Vagina (tissue), 2 donors: ENCODE data around the gene GSPT1. TPM values are rescaled to one million over a fixed set of nuclear protein-coding genes. Genes with fewer than 3 reads are reported as not detected.

Experiments
- DNase-seq, 2 donors: peaks; one replicate each; pipeline ENCODE4 v3.0.0-alpha.2; 2017; ENCODE audit errors: extremely low spot score in 2 of 2
- H3K27ac ChIP-seq: fragments of 200-600 bp; sonication (generic); one replicate; pipeline ENCODE4 v1.5.1; 2019
- H3K27me3 ChIP-seq: fragments of 200-600 bp; sonication (generic); one replicate; pipeline ENCODE4 v1.5.1; 2019
- H3K36me3 ChIP-seq, 2 donors: fragments of 200-600 bp; sonication (generic); one replicate each; pipeline ENCODE4 v1.5.1; 2017 to 2019
- H3K4me1 ChIP-seq: fragments of 200-600 bp; sonication (generic); one replicate; pipeline ENCODE4 v1.5.1; 2019
- H3K4me3 ChIP-seq, 2 donors: fragments of 200-600 bp; sonication (generic); 1 replicate in 1 of 2; 2 replicates in 1 of 2; pipeline ENCODE4 v1.5.1; 2016 to 2019
- H3K9me3 ChIP-seq: fragments of 200-600 bp; sonication (generic); one replicate; pipeline ENCODE4 v1.5.1; 2019
- CTCF ChIP-seq, 3 experiments: fragments of 450-650 bp in 2 of 3; fragments of 200-600 bp in 1 of 3; sonication (generic) in 1 of 3; IDR thresholded peaks; one replicate each; pipeline ENCODE4 v1.5.1; 2017 to 2019; ENCODE audit warnings: antibody characterized with exemption in 3 of 3, mild to moderate bottlenecking in 2 of 3, moderate library complexity in 2 of 3
- POLR2A ChIP-seq, 2 donors: fragments of 450-650 bp; IDR thresholded peaks; one replicate each; pipeline ENCODE4 v1.6.1; 2017; ENCODE audit warnings: antibody characterized with exemption in 2 of 2, mild to moderate bottlenecking in 2 of 2, moderate library complexity in 2 of 2
- POLR2AphosphoS5 ChIP-seq, 2 donors: sonication (generic); formaldehyde crosslinking; IDR thresholded peaks; one replicate each; pipeline ENCODE4 v1.9.0; 2017; ENCODE audit warnings: antibody characterized with exemption in 2 of 2, mild to moderate bottlenecking in 2 of 2, low read depth in 1 of 2; ENCODE audit not compliant: insufficient read depth in 1 of 2
- intact Hi-C: fragments of 100-400 bp; cut with DNase I; formaldehyde crosslinking; loops from one replicate; pipeline ENCODE4 v1.15.1; 2023
- total RNA-seq: library from RNA; depleted of rRNA; stranded (reverse); fragments of >200 nt; gene quantifications from one replicate; pipeline ENCODE4 v1.2.3, GENCODE V29; 2016

The GSPT1 gene
- total RNA-seq, 1 donor from 2014 or later = 56.0 TPM

DNA sequence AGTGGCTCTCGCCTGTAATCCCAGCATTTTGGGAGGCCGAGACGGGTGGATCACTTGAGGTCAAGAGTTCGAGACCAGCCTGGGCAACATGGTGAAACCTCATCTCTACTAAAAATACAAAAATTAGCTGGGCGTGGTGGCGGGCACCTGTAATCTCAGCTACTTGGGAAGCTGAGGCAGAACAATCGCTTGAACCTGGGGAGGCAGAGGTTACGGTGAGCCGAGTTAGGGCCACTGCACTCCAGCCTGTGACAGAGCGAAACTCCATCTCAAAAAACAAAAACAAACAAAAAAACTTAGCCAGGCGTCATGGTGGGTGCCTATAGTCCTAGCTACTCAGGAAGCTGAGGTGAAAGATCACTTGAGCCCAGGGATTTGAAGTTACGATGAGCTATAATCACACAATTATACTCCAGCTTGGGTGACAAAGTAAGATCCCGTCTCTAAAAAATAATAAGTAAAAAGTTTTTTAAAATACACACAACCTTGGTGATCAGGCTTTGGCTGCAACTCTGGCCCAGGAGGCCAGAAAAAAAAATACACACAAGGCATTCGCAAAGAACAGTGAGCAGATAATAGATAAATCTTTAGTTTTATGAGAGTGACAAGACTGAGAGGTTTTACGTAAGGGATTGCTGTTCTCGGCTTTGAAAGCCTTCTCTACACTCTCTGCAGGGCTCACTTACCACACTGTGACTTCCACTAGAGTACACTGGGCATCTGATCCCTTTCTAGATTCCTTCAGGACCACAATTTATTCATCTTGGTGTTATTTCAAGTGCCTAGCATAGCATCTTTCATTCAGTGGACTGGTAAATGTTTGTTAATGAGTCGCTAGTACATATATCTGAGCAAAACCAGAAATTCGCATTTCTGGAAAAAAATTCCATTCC is 5.9 kb downstream of the GSPT1 start:
- Histone ChIP-seq H3K4me3 (no peak overlapping the region), H3K9me3 (no peaks in the 10 kb centered on the region), H3K36me3 (no peaks in the 10 kb centered on the region), H3K4me1 (peaks cover 82% of the 10 kb centered on the region), H3K27me3 (no peaks in the 10 kb centered on the region), H3K27ac (peak overlapping the region; percentile 31)
- intact Hi-C loops = loop anchor here (10.0 kb wide), 1 partner anchor 55 kb away; the partner anchor contains the start of gene RSL1D1
- no peak for DNase-seq
- TF ChIP-seq CTCF (IDR thresholded peaks at IDR 0.05) (no peak), POLR2A (IDR thresholded peaks at IDR 0.05) (no peak), POLR2AphosphoS5 (IDR thresholded peaks at IDR 0.05; ENCODE audit: insufficient read depth in 1 of 2, low read depth in 1 of 2) (no peak)

GRCh38 chr16:11907160-11907970 is 8.4 kb downstream of the GSPT1 start:
- H3K9me3 ChIP-seq = no peaks in the 10 kb centered on the region
- DNase-seq = no peak
- peaks cover 66% of the 10 kb centered on the region for H3K4me1 ChIP-seq
- no peak overlapping the region for H3K27ac ChIP-seq
- TF ChIP-seq CTCF (IDR thresholded peaks at IDR 0.05) = no peak
- TF ChIP-seq POLR2AphosphoS5 (IDR thresholded peaks at IDR 0.05; ENCODE audit: insufficient read depth in 1 of 2, low read depth in 1 of 2) = no peak
- TF ChIP-seq POLR2A (IDR thresholded peaks at IDR 0.05) = no peak
- H3K27me3 ChIP-seq = no peaks in the 10 kb centered on the region
- intact Hi-C loops = no loop called here
- no peaks in the 10 kb centered on the region for H3K36me3 ChIP-seq
- no peak overlapping the region for H3K4me3 ChIP-seq

- Histone ChIP-seq H3K27ac (no peak overlapping the region), H3K27me3 (no peaks in the 10 kb centered on the region), H3K36me3 (no peaks in the 10 kb centered on the region), H3K4me3 (no peak overlapping the region), H3K4me1 (peaks cover 53% of the 10 kb centered on the region), H3K9me3 (no peaks in the 10 kb centered on the region)
- intact Hi-C loops = no loop called here
- no peak for DNase-seq
- no peak for TF ChIP-seq POLR2A (IDR thresholded peaks at IDR 0.05)
- no peak for TF ChIP-seq POLR2AphosphoS5 (IDR thresholded peaks at IDR 0.05; ENCODE audit: insufficient read depth in 1 of 2, low read depth in 1 of 2)
- TF ChIP-seq CTCF (IDR thresholded peaks at IDR 0.05) = no peak
Measured at GRCh38 chr16:11903906-11904305, 11.8 kb downstream of the GSPT1 start.

DNA sequence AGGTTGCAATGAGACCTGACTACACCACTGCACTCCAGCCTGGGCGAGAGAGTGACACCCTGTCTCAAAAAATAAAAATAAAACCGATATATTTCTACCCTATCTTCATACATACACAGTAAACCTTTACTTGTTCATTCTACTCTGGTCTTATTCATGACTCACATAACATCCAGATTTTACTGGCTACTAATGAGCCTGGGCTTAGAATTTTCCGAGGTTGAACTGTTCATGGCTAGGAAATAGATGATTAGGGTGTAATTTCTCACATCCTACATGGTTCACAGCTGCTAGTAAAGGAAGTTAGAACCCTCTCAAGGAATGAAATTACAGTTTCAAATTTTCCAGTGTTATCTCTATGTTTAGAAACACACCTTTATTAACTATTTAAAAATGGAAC is 14.7 kb downstream of the GSPT1 start:
- H3K27me3 ChIP-seq = no peaks in the 10 kb centered on the region
- no peaks in the 10 kb centered on the region for H3K36me3 ChIP-seq
- DNase-seq = no peak
- H3K4me1 ChIP-seq = peaks cover 31% of the 10 kb centered on the region
- H3K4me3 ChIP-seq = no peak overlapping the region
- H3K27ac ChIP-seq = no peak overlapping the region
- H3K9me3 ChIP-seq = no peaks in the 10 kb centered on the region
- intact Hi-C loops = no loop called here
- TF ChIP-seq POLR2AphosphoS5 (IDR thresholded peaks at IDR 0.05; ENCODE audit: insufficient read depth in 1 of 2, low read depth in 1 of 2) (no peak), POLR2A (IDR thresholded peaks at IDR 0.05) (no peak), CTCF (IDR thresholded peaks at IDR 0.05) (no peak)
